GM12875 (cell line): ENCODE data around the gene ALLC.
"Not testable (repeated sequence)": the region's sequence is repeated elsewhere in the genome, so short reads cannot be mapped to it uniquely, and the experiment has no call there.

ENCODE experiments used
- H3K4me3 ChIP-seq: one replicate; pipeline ENCODE4 v1.5.1; 2011; ENCODE audit warnings: low read depth, low read length, control low read depth
- CTCF ChIP-seq: IDR thresholded peaks from 2 replicates; pipeline ENCODE4 v1.5.1; 2011; ENCODE audit warnings: low read depth, mild to moderate bottlenecking, control low read depth, inconsistent platforms, low read length, moderate library complexity, borderline replicate concordance; ENCODE audit not compliant: insufficient read depth

The ALLC gene

GRCh38 chr2:3654011-3654410 lies 4.0 kb upstream of the ALLC start:
- TF ChIP-seq CTCF, result no peak
- no peak overlapping the region for H3K4me3 ChIP-seq

GRCh38 chr2:3654531-3655225 lies 3.3 kb upstream of the ALLC start:
- TF ChIP-seq CTCF, result no peak
- H3K4me3 ChIP-seq, result no peak overlapping the region

GRCh38 chr2:3655871-3656761 lies 1.9 kb upstream of the ALLC start:
- TF ChIP-seq CTCF, result no peak
- H3K4me3 ChIP-seq, result no peak overlapping the region

GRCh38 chr2:3656762-3657721 lies 958 bp upstream of the ALLC start:
- no peak for TF ChIP-seq CTCF
- H3K4me3 ChIP-seq, result no peak overlapping the region

- no peak overlapping the region for H3K4me3 ChIP-seq
- TF ChIP-seq CTCF, result no peak
These were observed 1.7 kb downstream of the ALLC start for GRCh38 chr2:3659447-3660432.

GRCh38 chr2:3660640-3661039 lies 2.6 kb downstream of the ALLC start:
- H3K4me3 ChIP-seq, result not testable (repeated sequence)
